NCI-H524 treated with DMSO at 0.1 percent for 48 hours (cell line): ENCODE results near the gene YIPF5.

ENCODE experiments used
- DNase-seq: peaks from one replicate; lab custom pipeline; 2025; lab: John Stamatoyannopoulos, UW

YIPF5 gene

GRCh38 chr5:144179226-144179625 lies 8.8 kb upstream of the YIPF5 start:
- no peak for DNase-seq

- no peak for DNase-seq
Measured at GRCh38 chr5:144177548-144177947, 7.1 kb upstream of the YIPF5 start.

- no peak for DNase-seq
Measured at GRCh38 chr5:144173766-144174165, 3.3 kb upstream of the YIPF5 start.

DNA sequence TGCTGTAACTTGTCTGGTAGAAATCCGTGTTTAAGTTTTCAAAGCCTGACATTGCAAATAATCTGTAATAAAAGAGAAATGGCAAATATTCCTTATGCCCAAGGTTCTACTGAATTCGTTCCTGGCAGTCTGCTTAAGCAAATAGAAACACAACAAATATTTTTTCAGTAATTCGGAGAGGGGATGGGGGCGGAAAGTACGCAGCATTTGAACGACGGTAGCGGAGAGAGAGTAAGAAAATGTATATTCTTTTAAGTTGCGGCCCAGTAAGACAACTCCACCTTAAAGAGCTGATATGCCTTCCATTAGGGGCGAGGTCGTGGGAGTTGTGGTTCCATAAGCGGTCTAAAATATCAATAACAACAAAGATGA lies 569 bp downstream of the YIPF5 start:
- DNase-seq, result no peak

DNA sequence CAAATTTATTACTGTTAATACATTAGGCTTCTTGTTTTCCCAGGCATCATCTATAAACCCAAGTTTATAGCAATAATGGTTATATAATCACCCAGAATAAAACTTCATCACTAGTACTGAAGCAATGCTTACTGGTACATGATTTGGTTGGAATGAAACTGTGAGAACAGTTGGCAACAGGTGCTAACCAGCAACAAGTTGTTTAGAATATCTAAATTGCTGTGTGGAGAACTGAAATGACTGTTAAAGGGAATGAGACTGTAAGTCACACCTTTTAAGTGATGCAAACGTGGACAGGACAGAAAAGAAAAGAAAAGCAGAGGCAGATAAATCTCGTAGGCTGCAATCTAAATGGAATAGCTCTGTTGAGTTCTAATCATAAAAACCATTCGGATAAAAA lies 2.5 kb downstream of the YIPF5 start:
- no peak for DNase-seq

GRCh38 chr5:144166696-144167095 lies 3.8 kb downstream of the YIPF5 start:
- DNase-seq, result no peak

DNA sequence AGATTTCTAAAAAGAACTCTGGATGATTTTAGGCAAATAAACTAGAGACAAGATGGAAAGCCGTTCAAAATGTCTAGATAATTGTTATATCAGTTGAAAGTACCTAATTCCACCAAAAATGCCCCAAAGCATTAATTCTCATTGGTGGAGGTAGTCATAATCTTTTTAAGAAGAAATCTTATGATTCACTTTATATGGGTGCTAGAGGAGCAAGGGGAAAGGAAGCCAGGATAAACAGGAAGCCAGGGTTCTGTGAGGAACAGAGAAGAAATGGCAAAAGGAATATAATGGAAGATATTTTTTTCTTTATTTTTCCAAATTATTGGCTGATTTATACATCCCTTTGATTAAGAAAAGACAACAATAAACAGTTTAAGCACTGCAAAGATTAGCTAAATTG lies 7.8 kb downstream of the YIPF5 start:
- DNase-seq, result no peak

DNA sequence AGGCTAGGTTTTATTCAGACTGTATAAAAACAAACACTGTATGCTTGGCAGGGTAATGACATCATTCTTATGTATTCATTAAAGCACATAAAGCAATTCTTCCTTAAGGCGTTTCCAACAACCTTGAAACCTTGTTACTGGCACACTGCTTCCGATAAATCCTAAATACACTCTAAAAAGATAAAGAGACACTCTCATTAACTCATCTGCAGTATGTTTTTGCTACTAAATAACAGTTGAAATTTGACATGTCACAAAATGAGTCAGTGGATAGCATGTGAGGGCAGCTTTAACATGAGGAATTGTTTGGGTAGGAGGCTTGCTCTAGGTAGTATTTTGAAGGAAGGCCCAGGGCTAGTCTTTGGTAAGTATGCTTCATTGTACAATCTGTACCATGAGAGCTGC lies 13.7 kb downstream of the YIPF5 start:
- DNase-seq, result no peak

DNA sequence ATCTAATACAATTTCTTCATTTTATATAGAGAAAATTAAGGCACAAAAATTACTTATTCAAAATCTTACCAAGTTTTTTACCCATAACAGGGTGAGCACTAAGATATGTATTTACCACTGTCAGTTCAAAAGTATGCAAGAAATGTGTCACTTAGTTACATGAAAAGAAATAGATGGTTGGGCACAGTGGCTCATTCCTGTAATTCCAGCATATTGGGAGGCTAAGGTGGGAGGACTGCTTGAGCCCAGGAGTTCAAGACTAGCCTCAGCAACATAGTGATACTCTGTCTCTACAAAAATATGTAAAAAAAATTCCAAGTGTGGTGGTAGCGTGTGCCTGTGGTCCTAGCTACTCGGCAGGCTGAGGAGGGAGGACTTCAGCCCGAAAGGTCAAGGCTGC lies 19.4 kb downstream of the YIPF5 start:
- DNase-seq, result no peak

- no peak for DNase-seq
Measured at GRCh38 chr5:144144956-144145751, 25.3 kb downstream of the YIPF5 start.

DNA sequence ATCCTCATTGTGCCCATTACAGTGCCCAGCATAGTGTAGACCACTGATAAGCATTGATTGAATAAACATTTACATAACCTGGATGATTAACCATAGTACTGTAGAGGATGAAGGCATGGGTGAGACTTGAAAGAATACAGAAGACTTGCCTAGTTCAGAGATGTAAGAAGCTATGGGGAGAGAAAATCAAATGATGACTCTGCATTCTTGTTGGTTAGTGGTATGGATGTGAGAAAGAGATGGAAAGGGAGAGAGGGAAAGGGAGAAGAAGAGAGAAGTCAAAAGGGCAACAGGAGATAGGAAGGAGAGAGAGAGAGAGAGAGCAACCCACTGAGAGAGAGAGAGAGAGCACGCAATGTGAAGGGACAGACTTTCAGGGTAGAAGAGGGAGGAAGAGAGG lies 26.8 kb downstream of the YIPF5 start:
- DNase-seq, result no peak

- no peak for DNase-seq
Measured at GRCh38 chr5:144142824-144143162, 27.7 kb downstream of the YIPF5 start.

- DNase-seq, result no peak
Measured at GRCh38 chr5:144142139-144142823, 28.2 kb downstream of the YIPF5 start.

- DNase-seq, result no peak
Measured at GRCh38 chr5:144141585-144141984, 28.9 kb downstream of the YIPF5 start.

DNA sequence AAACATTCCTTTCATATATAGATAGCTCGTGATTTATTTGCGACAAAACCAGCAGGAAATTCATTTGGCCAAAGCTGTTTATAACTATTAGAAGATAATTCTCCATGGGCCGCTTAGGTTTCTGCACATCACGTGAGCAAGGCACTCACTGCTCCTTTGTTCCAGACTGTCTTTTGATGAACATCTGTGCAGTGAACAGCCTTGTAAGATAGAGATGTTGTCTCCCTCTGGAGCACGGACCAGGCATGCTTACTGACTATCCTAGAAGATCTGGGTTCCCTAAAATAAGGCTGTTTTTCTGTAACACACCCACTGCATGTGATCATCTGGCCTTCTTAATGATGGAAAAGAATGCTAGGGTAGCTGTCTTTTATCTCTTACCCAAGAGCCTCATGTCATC lies 30.9 kb downstream of the YIPF5 start:
- no peak for DNase-seq

- no peak for DNase-seq
Measured at GRCh38 chr5:144135113-144135762, 35.2 kb downstream of the YIPF5 start.

GRCh38 chr5:144134194-144134826 lies 36.1 kb downstream of the YIPF5 start:
- no peak for DNase-seq

GRCh38 chr5:144133050-144133633 lies 37.3 kb downstream of the YIPF5 start:
- no peak for DNase-seq

GRCh38 chr5:144131261-144131660 lies 39.2 kb downstream of the YIPF5 start:
- no peak for DNase-seq

DNA sequence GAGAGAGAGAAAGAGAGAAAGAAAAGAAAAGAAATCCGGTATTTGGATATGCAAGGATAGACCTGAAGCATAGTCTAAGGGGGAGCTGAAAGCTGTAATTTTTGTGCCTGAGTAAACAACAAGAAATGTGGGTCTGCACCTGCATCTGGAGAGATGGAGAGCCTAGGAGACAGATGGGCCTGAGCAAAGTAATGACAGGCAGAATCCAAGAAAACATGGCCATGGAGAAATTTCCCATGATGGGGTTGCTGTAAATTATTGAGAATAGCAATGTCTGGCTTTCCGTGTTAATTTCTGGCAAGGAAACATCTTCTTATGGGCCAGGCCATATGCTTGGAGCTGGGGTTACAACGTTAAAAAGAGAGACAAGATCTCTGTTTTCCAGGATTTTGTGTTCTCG lies 40.2 kb downstream of the YIPF5 start:
- no peak for DNase-seq

GRCh38 chr5:144128844-144129243 lies 41.6 kb downstream of the YIPF5 start:
- no peak for DNase-seq

- no peak for DNase-seq
Measured at GRCh38 chr5:144126707-144127106, 43.8 kb downstream of the YIPF5 start.
